ENCODE measurements around the gene PTH2. TPM values are rescaled to one million over a fixed set of nuclear protein-coding genes. Genes with fewer than 3 reads are reported as not detected.

PTH2 gene
- total RNA-seq, 1 experiment from 2014 or later, result 0.96 TPM

GRCh38 chr19:49428547-49429451 is 5.6 kb upstream of the PTH2 start:
- peak overlapping the region; percentile 53 to 95 (median 86); a peak in 5 of 7 replicates for H3K27ac Mint-ChIP-seq
- H3K36me3 Mint-ChIP-seq (ENCODE audit: insufficient read depth in 1 of 3, low read depth in 3 of 3), result peaks cover 3 to 15% (median 6%) of the 10 kb centered on the region in 3 experiments

More at GRCh38 chr19:49428547-49429451, 5.6 kb upstream of the PTH2 start:
- no peak overlapping the region for H4K8ac ChIP-seq (replicated peaks; ENCODE audit: insufficient read length, low read depth, low read length)
- peak overlapping the region; percentile 72 to 86 for H3K4me3 Mint-ChIP-seq
- H4K20me1 ChIP-seq (ENCODE audit: control insufficient read depth, insufficient read depth, insufficient read length), result no peaks in the 10 kb centered on the region
- H3K4ac ChIP-seq (ENCODE audit: low read depth, low read length), result no peak overlapping the region
- no peak for TF ChIP-seq CTCF (conservative IDR thresholded peaks at IDR 0.05)
- H3K27me3 Mint-ChIP-seq (ENCODE audit: low read depth), result peaks cover 79% of the 10 kb centered on the region
- H4K91ac ChIP-seq (ENCODE audit: insufficient read length, low read depth, low read length), result no peak overlapping the region
- no peak overlapping the region for H3K56ac ChIP-seq (ENCODE audit: insufficient read length, low read depth, low read length)
- H3K18ac ChIP-seq (ENCODE audit: insufficient read length, low read depth, low read length), result no peak overlapping the region
- H3T11ph ChIP-seq (ENCODE audit: low read length), result no peak overlapping the region
- no peak overlapping the region for H3K14ac ChIP-seq (ENCODE audit: insufficient read depth, low read length)
- H2BK120ac ChIP-seq (ENCODE audit: low read depth, low read length, poor library complexity, severe bottlenecking), result no peak overlapping the region
- peak overlapping the region; percentile 53 for H3K4me2 ChIP-seq (ENCODE audit: insufficient read depth, insufficient read length, low read length)
- H3K79me1 ChIP-seq (ENCODE audit: insufficient read depth, low read depth, low read length, poor library complexity, severe bottlenecking), result no peaks in the 10 kb centered on the region
- H3K9me3 ChIP-seq (ENCODE audit: control insufficient read depth, low read depth, low read length), result no peaks in the 10 kb centered on the region
- WGBS (ENCODE audit: extremely low coverage, insufficient read length, low lambda C conversion rate), result no CpG with 5 or more reads among the region's 29 CpGs
- DNase-seq, result no peak
- no peak overlapping the region for H3K9ac ChIP-seq (ENCODE audit: extremely low read depth, insufficient read length, low read length)
- H2BK15ac ChIP-seq (ENCODE audit: low read depth, low read length), result no peak overlapping the region
- no peak overlapping the region for H2BK20ac ChIP-seq (ENCODE audit: low read depth, low read length, poor library complexity, severe bottlenecking)
- H3K4me1 Mint-ChIP-seq, result peaks cover 49 to 73% of the 10 kb centered on the region in 2 experiments
- peaks cover 20% of the 10 kb centered on the region for H3K23me2 ChIP-seq (ENCODE audit: insufficient read length, low read depth, low read length, poor library complexity, severe bottlenecking)
- peaks cover 15% of the 10 kb centered on the region; the same call in 1 of the 2 replicates for H3K27me3 ChIP-seq (ENCODE audit: insufficient read depth, low read length)
- H2AFZ ChIP-seq (ENCODE audit: low read length), result no peak overlapping the region
- H3K23ac ChIP-seq (ENCODE audit: insufficient read length, low read depth, low read length), result no peak overlapping the region
- no peak overlapping the region for H4K5ac ChIP-seq (ENCODE audit: insufficient read length, low read depth, low read length)
- H2BK12ac ChIP-seq (ENCODE audit: insufficient read length, low read depth, low read length), result no peak overlapping the region
- H2BK5ac ChIP-seq (ENCODE audit: insufficient read length, low read length), result no peak overlapping the region
- H2AK5ac ChIP-seq (ENCODE audit: insufficient read length, low read length), result no peak overlapping the region
- H3K4me1 ChIP-seq (ENCODE audit: insufficient read depth, low read length), result peaks cover 2% of the 10 kb centered on the region
- H3K27ac ChIP-seq (ENCODE audit: insufficient read length, low read depth, low read length), result no peak overlapping the region
- no peaks in the 10 kb centered on the region for H3K79me2 ChIP-seq (ENCODE audit: insufficient read depth, low read length)
- peaks cover 4 to 5% of the 10 kb centered on the region in 2 experiments; a peak in 3 of 5 replicates for H3K9me3 Mint-ChIP-seq
